Measurements from ENCODE around the gene PNMA8B. TPM values are rescaled to one million over a fixed set of nuclear protein-coding genes. Genes with fewer than 3 reads are reported as not detected.

The PNMA8B gene
- total and polyA plus RNA-seq, 2 experiments from 2014 or later: 4.1 to 13.5 TPM

- TF ChIP-seq, protein P1, sequence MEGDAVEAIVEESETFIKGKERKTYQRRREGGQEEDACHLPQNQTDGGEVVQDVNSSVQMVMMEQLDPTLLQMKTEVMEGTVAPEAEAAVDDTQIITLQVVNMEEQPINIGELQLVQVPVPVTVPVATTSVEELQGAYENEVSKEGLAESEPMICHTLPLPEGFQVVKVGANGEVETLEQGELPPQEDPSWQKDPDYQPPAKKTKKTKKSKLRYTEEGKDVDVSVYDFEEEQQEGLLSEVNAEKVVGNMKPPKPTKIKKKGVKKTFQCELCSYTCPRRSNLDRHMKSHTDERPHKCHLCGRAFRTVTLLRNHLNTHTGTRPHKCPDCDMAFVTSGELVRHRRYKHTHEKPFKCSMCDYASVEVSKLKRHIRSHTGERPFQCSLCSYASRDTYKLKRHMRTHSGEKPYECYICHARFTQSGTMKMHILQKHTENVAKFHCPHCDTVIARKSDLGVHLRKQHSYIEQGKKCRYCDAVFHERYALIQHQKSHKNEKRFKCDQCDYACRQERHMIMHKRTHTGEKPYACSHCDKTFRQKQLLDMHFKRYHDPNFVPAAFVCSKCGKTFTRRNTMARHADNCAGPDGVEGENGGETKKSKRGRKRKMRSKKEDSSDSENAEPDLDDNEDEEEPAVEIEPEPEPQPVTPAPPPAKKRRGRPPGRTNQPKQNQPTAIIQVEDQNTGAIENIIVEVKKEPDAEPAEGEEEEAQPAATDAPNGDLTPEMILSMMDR (IDR thresholded peaks at IDR 0.05; ENCODE audit: low read depth, low read length): no peak
- no peak overlapping the region for H3K4me3 ChIP-seq
- H3K4me1 ChIP-seq (ENCODE audit: low read depth): no peaks in the 10 kb centered on the region
Observed at GRCh38 chr19:46456930-46457329, 38.7 kb downstream of the PNMA8B start.

GRCh38 chr19:46454244-46454643 lies 41.4 kb downstream of the PNMA8B start:
- no peak for DNase-seq (ENCODE audit: low read depth in 1 of 2, low spot score in 1 of 2)
- TF ChIP-seq, protein P1 (IDR thresholded peaks at IDR 0.05; ENCODE audit: low read depth, low read length): no peak
- Histone ChIP-seq H3K27ac (no peak overlapping the region), H3K36me3 (no peaks in the 10 kb centered on the region), H3K27me3 (no peaks in the 10 kb centered on the region), H3K4me3 (no peak overlapping the region), H3K4me1 (ENCODE audit: low read depth) (peaks cover 6% of the 10 kb centered on the region), H3K9me3 (ENCODE audit: low read depth) (no peaks in the 10 kb centered on the region)

More at GRCh38 chr19:46456930-46457329, 38.7 kb downstream of the PNMA8B start:
- Histone ChIP-seq H3K27ac (no peak overlapping the region), H3K36me3 (no peaks in the 10 kb centered on the region), H3K27me3 (no peaks in the 10 kb centered on the region), H3K9me3 (ENCODE audit: low read depth) (no peaks in the 10 kb centered on the region)
- no peak for DNase-seq (ENCODE audit: low read depth in 1 of 2, low spot score in 1 of 2)

- TF ChIP-seq, protein P1 (IDR thresholded peaks at IDR 0.05; ENCODE audit: low read depth, low read length): no peak
- DNase-seq (ENCODE audit: low read depth in 1 of 2, low spot score in 1 of 2): no peak
- peaks cover 6% of the 10 kb centered on the region for H3K4me1 ChIP-seq (ENCODE audit: low read depth)
- no peaks in the 10 kb centered on the region for H3K27me3 ChIP-seq
- H3K9me3 ChIP-seq (ENCODE audit: low read depth): no peaks in the 10 kb centered on the region
- H3K36me3 ChIP-seq: no peaks in the 10 kb centered on the region
- H3K27ac ChIP-seq: no peak overlapping the region
- H3K4me3 ChIP-seq: no peak overlapping the region
Observed at GRCh38 chr19:46453661-46454060, 42.0 kb downstream of the PNMA8B start.

- Histone ChIP-seq H3K27me3 (no peaks in the 10 kb centered on the region), H3K4me1 (ENCODE audit: low read depth) (peaks cover 6% of the 10 kb centered on the region), H3K27ac (no peak overlapping the region), H3K4me3 (no peak overlapping the region), H3K9me3 (ENCODE audit: low read depth) (no peaks in the 10 kb centered on the region), H3K36me3 (no peaks in the 10 kb centered on the region)
- TF ChIP-seq, protein P1 (IDR thresholded peaks at IDR 0.05; ENCODE audit: low read depth, low read length): no peak
- no peak for DNase-seq (ENCODE audit: low read depth in 1 of 2, low spot score in 1 of 2)
Observed at GRCh38 chr19:46452186-46452585, 43.5 kb downstream of the PNMA8B start.

DNA sequence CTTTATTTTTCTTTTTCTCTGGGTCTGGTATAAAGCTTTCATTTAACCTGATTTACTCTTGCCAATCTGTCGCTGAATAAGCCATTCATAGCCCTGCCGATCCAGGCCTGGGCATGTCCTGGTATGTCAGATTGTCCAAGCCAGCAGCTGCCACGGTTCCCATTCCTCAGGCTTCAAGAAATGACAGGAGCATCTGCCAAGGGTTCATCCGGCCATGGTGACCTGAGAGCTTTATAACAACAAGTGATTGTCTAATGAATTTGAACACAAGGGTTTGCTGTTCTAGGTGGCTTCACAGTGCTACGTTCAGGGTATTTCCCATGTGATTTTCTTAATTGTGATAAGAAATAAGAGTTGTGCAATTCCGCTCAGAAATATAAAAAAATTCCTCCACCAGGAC lies 44.3 kb downstream of the PNMA8B start:
- DNase-seq (ENCODE audit: low read depth in 1 of 2, low spot score in 1 of 2): no peak
- TF ChIP-seq, protein P1 (IDR thresholded peaks at IDR 0.05; ENCODE audit: low read depth, low read length): no peak
- Histone ChIP-seq H3K36me3 (no peaks in the 10 kb centered on the region), H3K4me1 (ENCODE audit: low read depth) (peaks cover 6% of the 10 kb centered on the region), H3K4me3 (no peak overlapping the region), H3K27me3 (no peaks in the 10 kb centered on the region), H3K9me3 (ENCODE audit: low read depth) (no peaks in the 10 kb centered on the region), H3K27ac (no peak overlapping the region)

- H3K9me3 ChIP-seq (ENCODE audit: low read depth): no peaks in the 10 kb centered on the region
- no peaks in the 10 kb centered on the region for H3K27me3 ChIP-seq
- H3K4me3 ChIP-seq: no peak overlapping the region
- TF ChIP-seq, protein P1 (IDR thresholded peaks at IDR 0.05; ENCODE audit: low read depth, low read length): no peak
- H3K36me3 ChIP-seq: no peaks in the 10 kb centered on the region
- H3K27ac ChIP-seq: no peak overlapping the region
- H3K4me1 ChIP-seq (ENCODE audit: low read depth): peaks cover 6% of the 10 kb centered on the region
- DNase-seq (ENCODE audit: low read depth in 1 of 2, low spot score in 1 of 2): no peak
Observed at GRCh38 chr19:46450737-46451136, 44.9 kb downstream of the PNMA8B start.

Measured in cardiac muscle cell (in vitro differentiated cells and primary cell).